Activated CD4-positive, alpha-beta memory T cell treated with anti-CD3 and anti-CD28 coated beads, Interleukin-2, amount 10 ng/mL, durations not matched to agents 7 days and 5 days (primary cell): ENCODE measurements around the gene MAP3K6. TPM values are rescaled to one million over a fixed set of nuclear protein-coding genes. Genes with fewer than 3 reads are reported as not detected.

Source experiments
- CTCF ChIA-PET: fragments of 350-600 bp; sonication (Branson Sonifier 250); formaldehyde crosslinking; loops from one replicate; lab custom pipeline; 2021; ENCODE audit warnings: antibody characterized with exemption, inconsistent platforms; lab: Charles Lee
- POLR2A ChIA-PET: fragments of 350-600 bp; sonication (Branson Sonifier 250); formaldehyde crosslinking; loops from one replicate; lab custom pipeline; 2021; ENCODE audit warnings: antibody characterized with exemption; lab: Charles Lee
- DNase-seq: peaks from one replicate; pipeline ENCODE4 v3.0.0-alpha.2; 2020
- H3K27ac Mint-ChIP-seq: one replicate; pipeline ENCODE4 v1.8.0; 2021; ENCODE audit warnings: mild to moderate bottlenecking, mixed read lengths
- H3K27me3 Mint-ChIP-seq: one replicate; pipeline ENCODE4 v1.8.0; 2021; ENCODE audit warnings: mixed read lengths
- H3K36me3 Mint-ChIP-seq: one replicate; pipeline ENCODE4 v1.8.0; 2021; ENCODE audit warnings: low read depth, mixed read lengths
- H3K4me1 Mint-ChIP-seq: one replicate; pipeline ENCODE4 v1.8.0; 2021; ENCODE audit warnings: mixed read lengths
- H3K4me3 Mint-ChIP-seq: one replicate; pipeline ENCODE4 v1.8.0; 2021; ENCODE audit warnings: mild to moderate bottlenecking, mixed read lengths
- H3K9me3 Mint-ChIP-seq: one replicate; pipeline ENCODE4 v1.8.0; 2021; ENCODE audit warnings: mixed read lengths
- total RNA-seq, 2 experiments: library from RNA; stranded (reverse); gene quantifications; one replicate each; pipeline ENCODE4 v1.2.3, GENCODE V29; 2021

Gene MAP3K6
- total RNA-seq, 2 experiments from 2014 or later = 10.5 to 11.1 TPM

- Mint-ChIP-seq H3K4me1 (peaks cover 14% of the 10 kb centered on the region), H3K4me3 (no peak overlapping the region)
- POLR2A ChIA-PET = no interaction called here
Observed at GRCh38 chr1:27318596-27318995, 48.2 kb downstream of the MAP3K6 start.

GRCh38 chr1:27318136-27318535 lies 48.6 kb downstream of the MAP3K6 start:
- CTCF ChIA-PET = interaction anchor here (0.7 to 2.6 kb wide), 3 partner anchors 14 to 17 kb away, joined by 3 to 8 read pairs (median 3); no protein-coding TSS in a partner anchor
- no peak overlapping the region for H3K27ac Mint-ChIP-seq
- no peaks in the 10 kb centered on the region for H3K9me3 Mint-ChIP-seq
- H3K27me3 Mint-ChIP-seq = peaks cover 9% of the 10 kb centered on the region
- H3K4me1 Mint-ChIP-seq = peaks cover 10% of the 10 kb centered on the region
- POLR2A ChIA-PET = no interaction called here
- no peak for DNase-seq
- H3K4me3 Mint-ChIP-seq = no peak overlapping the region
- H3K36me3 Mint-ChIP-seq = peaks cover 9% of the 10 kb centered on the region

More at GRCh38 chr1:27318596-27318995, 48.2 kb downstream of the MAP3K6 start:
- Mint-ChIP-seq H3K9me3 (no peaks in the 10 kb centered on the region), H3K27me3 (peaks cover 7% of the 10 kb centered on the region), H3K27ac (no peak overlapping the region), H3K36me3 (peaks cover 10% of the 10 kb centered on the region)
- CTCF ChIA-PET = interaction anchor here (0.7 to 2.6 kb wide), 3 partner anchors 14 to 18 kb away, joined by 3 to 8 read pairs (median 3); no protein-coding TSS in a partner anchor
- no peak for DNase-seq

GRCh38 chr1:27316860-27317259 lies 49.9 kb downstream of the MAP3K6 start:
- no peaks in the 10 kb centered on the region for H3K9me3 Mint-ChIP-seq
- no peaks in the 10 kb centered on the region for H3K36me3 Mint-ChIP-seq
- H3K4me1 Mint-ChIP-seq = peaks cover 7% of the 10 kb centered on the region
- no peak for DNase-seq
- no peak overlapping the region for H3K4me3 Mint-ChIP-seq
- no peak overlapping the region for H3K27ac Mint-ChIP-seq
- H3K27me3 Mint-ChIP-seq = peaks cover 11% of the 10 kb centered on the region
- CTCF ChIA-PET = interaction anchor here (0.6 to 1.3 kb wide), 3 partner anchors 15 to 70 kb away, joined by 3 to 6 read pairs (median 3); no protein-coding TSS in a partner anchor
- POLR2A ChIA-PET = interaction anchor here (1.1 to 1.3 kb wide), 2 partner anchors 28 to 162 kb away, joined by 3 to 5 read pairs; partner anchors contain the start of gene SLC9A1

- Mint-ChIP-seq H3K9me3 (no peaks in the 10 kb centered on the region), H3K36me3 (no peaks in the 10 kb centered on the region), H3K4me3 (no peak overlapping the region), H3K4me1 (no peaks in the 10 kb centered on the region), H3K27me3 (peaks cover 11% of the 10 kb centered on the region), H3K27ac (no peak overlapping the region)
- ChIA-PET POLR2A (interaction anchor here (0.6 kb wide), 1 partner anchor 1326 kb away, joined by 3 read pairs; no protein-coding TSS in a partner anchor), CTCF (interaction anchor here (0.7 to 1.5 kb wide), 2 partner anchors 13 to 605 kb away, joined by 3 to 7 read pairs; no protein-coding TSS in a partner anchor)
- no peak for DNase-seq
Observed at GRCh38 chr1:27314737-27315136, 52.0 kb downstream of the MAP3K6 start.

- DNase-seq = no peak
- ChIA-PET POLR2A (interaction anchor here (0.6 kb wide), 3 partner anchors 15 to 1326 kb away, joined by 3 read pairs; no protein-coding TSS in a partner anchor), CTCF (interaction anchor here (0.7 to 2.6 kb wide), 4 partner anchors 13 to 606 kb away, joined by 3 to 17 read pairs (median 8); no protein-coding TSS in a partner anchor)
- Mint-ChIP-seq H3K36me3 (no peaks in the 10 kb centered on the region), H3K27ac (no peak overlapping the region), H3K27me3 (peaks cover 11% of the 10 kb centered on the region), H3K4me3 (no peak overlapping the region), H3K4me1 (no peaks in the 10 kb centered on the region), H3K9me3 (no peaks in the 10 kb centered on the region)
Observed at GRCh38 chr1:27314169-27314568, 52.6 kb downstream of the MAP3K6 start.

GRCh38 chr1:27307874-27308598 lies 58.7 kb downstream of the MAP3K6 start:
- POLR2A ChIA-PET = interaction anchor here (1.0 kb wide), 1 partner anchor 87 kb away, joined by 3 read pairs; no protein-coding TSS in a partner anchor
- no peak overlapping the region for H3K4me3 Mint-ChIP-seq
- no peaks in the 10 kb centered on the region for H3K4me1 Mint-ChIP-seq
- peaks cover 2% of the 10 kb centered on the region for H3K27me3 Mint-ChIP-seq
- no peak overlapping the region for H3K27ac Mint-ChIP-seq
- DNase-seq = no peak
- H3K36me3 Mint-ChIP-seq = no peaks in the 10 kb centered on the region
- no peaks in the 10 kb centered on the region for H3K9me3 Mint-ChIP-seq
- CTCF ChIA-PET = interaction anchor here (0.6 to 2.2 kb wide), 5 partner anchors 11 to 876 kb away, joined by 3 to 18 read pairs (median 4); partner anchors contain the start of gene DHDDS

- Mint-ChIP-seq H3K36me3 (peaks cover 2% of the 10 kb centered on the region), H3K27ac (no peak overlapping the region), H3K4me3 (no peak overlapping the region), H3K9me3 (no peaks in the 10 kb centered on the region), H3K4me1 (no peaks in the 10 kb centered on the region), H3K27me3 (no peaks in the 10 kb centered on the region)
- no peak for DNase-seq
- ChIA-PET POLR2A (interaction anchor here (1.0 kb wide), 1 partner anchor 88 kb away, joined by 3 read pairs; no protein-coding TSS in a partner anchor), CTCF (interaction anchor here (0.8 to 1.4 kb wide), 2 partner anchors 10 to 11 kb away, joined by 4 read pairs; no protein-coding TSS in a partner anchor)
Observed at GRCh38 chr1:27306892-27307761, 59.6 kb downstream of the MAP3K6 start.

GRCh38 chr1:27306071-27306470 lies 60.7 kb downstream of the MAP3K6 start:
- H3K27ac Mint-ChIP-seq = no peak overlapping the region
- ChIA-PET POLR2A (no interaction called here), CTCF (no interaction called here)
- no peaks in the 10 kb centered on the region for H3K4me1 Mint-ChIP-seq
- no peaks in the 10 kb centered on the region for H3K27me3 Mint-ChIP-seq
- H3K9me3 Mint-ChIP-seq = no peaks in the 10 kb centered on the region
- no peak for DNase-seq
- H3K4me3 Mint-ChIP-seq = no peak overlapping the region
- H3K36me3 Mint-ChIP-seq = peaks cover 4% of the 10 kb centered on the region

Other genes with a start within 250 kb of the MAP3K6 start
- gene SLC9A1, start 211.8 kb downstream of the MAP3K6 start, total RNA-seq = 10 to 100 TPM; 26.6 to 27.5 TPM
- gene WDTC1, start 132.3 kb downstream of the MAP3K6 start, total RNA-seq = 10 to 100 TPM; 45.4 to 47.1 TPM
- 10 to 100 TPM; 33.7 to 35.7 TPM for gene TMEM222, start 44.8 kb downstream of the MAP3K6 start, total RNA-seq
- 100 to 1,000 TPM; 124 to 136 TPM for gene SYTL1, start 24.9 kb downstream of the MAP3K6 start, total RNA-seq
- gene FCN3, start 7.9 kb upstream of the MAP3K6 start, total RNA-seq = not detected
- not detected for gene CD164L2, start 16.4 kb upstream of the MAP3K6 start, total RNA-seq
- gene GPR3, start 25.7 kb upstream of the MAP3K6 start, total RNA-seq = under 1 TPM; 0.58 to 0.65 TPM
- gene WASF2, start 123.2 kb upstream of the MAP3K6 start, total RNA-seq = 100 to 1,000 TPM; 150 TPM
- gene AHDC1, start 237.2 kb upstream of the MAP3K6 start, total RNA-seq = 10 to 100 TPM; 16.9 to 18.9 TPM